Neural cell (in vitro differentiated cells): ENCODE measurements around the gene RETN. TPM values are rescaled to one million over a fixed set of nuclear protein-coding genes. Genes with fewer than 3 reads are reported as not detected.

ENCODE experiments used
- H2AFZ ChIP-seq: fragments of 200-600, 300-800 bp; sonication (generic), shearing (Covaris generic); 2 replicates; pipeline ENCODE4 v1.6.0; 2014; ENCODE audit warnings: low read depth, mild to moderate bottlenecking, antibody characterized with exemption, low read length, moderate library complexity
- H3F3A ChIP-seq: fragments of 200-600 bp; shearing (Covaris generic); 2 replicates; pipeline ENCODE4 v1.6.1; 2016; ENCODE audit warnings: mild to moderate bottlenecking, moderate library complexity, mixed read lengths, antibody characterized with exemption, low read length; ENCODE audit not compliant: insufficient read depth, poor library complexity, severe bottlenecking
- H3K27ac ChIP-seq: fragments of 200-600, 300-800 bp; sonication (generic), shearing (Covaris generic); 2 replicates; pipeline ENCODE4 v1.5.1; 2014; ENCODE audit warnings: mild to moderate bottlenecking, low read length, moderate library complexity
- H3K27me3 ChIP-seq: fragments of 300-800, 200-600 bp; sonication (generic), shearing (Covaris generic); 2 replicates; pipeline ENCODE4 v1.6.0; 2014; ENCODE audit warnings: mild to moderate bottlenecking, low read depth, low read length, moderate library complexity; ENCODE audit not compliant: insufficient read depth
- H3K36me3 ChIP-seq: fragments of 300-800, 200-600 bp; sonication (generic), shearing (Covaris generic); 2 replicates; pipeline ENCODE4 v1.5.1; 2014; ENCODE audit warnings: mild to moderate bottlenecking, antibody characterized with exemption, low read length, moderate library complexity; ENCODE audit not compliant: insufficient read depth
- H3K4me2 ChIP-seq: fragments of 300-800, 200-600 bp; sonication (generic), shearing (Covaris generic); 2 replicates; pipeline ENCODE4 v1.6.0; 2014; ENCODE audit warnings: mild to moderate bottlenecking, low read length
- H3K4me3 ChIP-seq: fragments of 300-800, 200-600 bp; sonication (generic), shearing (Covaris generic); 2 replicates; pipeline ENCODE4 v1.5.1; 2014; ENCODE audit warnings: mild to moderate bottlenecking, low read length, moderate library complexity
- H3K79me2 ChIP-seq: fragments of 200-600 bp; shearing (Covaris generic); replicated peaks from 2 replicates; pipeline ENCODE4 v1.6.0; 2014; ENCODE audit warnings: mild to moderate bottlenecking, low read length, moderate library complexity; ENCODE audit not compliant: insufficient read depth
- H3K9ac ChIP-seq: fragments of 300-800, 200-600 bp; sonication (generic), shearing (Covaris generic); 2 replicates; pipeline ENCODE4 v1.6.1; 2016; ENCODE audit warnings: mild to moderate bottlenecking, low read length, mixed read lengths
- H3K9me2 ChIP-seq: fragments of 200-600 bp; shearing (Covaris generic); 2 replicates; pipeline ENCODE4 v1.6.1; 2016; ENCODE audit warnings: mild to moderate bottlenecking, low read length, mixed read lengths; ENCODE audit not compliant: insufficient read depth
- H3K9me3 ChIP-seq: fragments of 200-600, 300-800 bp; sonication (generic), shearing (Covaris generic); 2 replicates; pipeline ENCODE4 v1.6.1; 2016; ENCODE audit warnings: mild to moderate bottlenecking, mixed run types, low read length, moderate library complexity, mixed read lengths
- H4K20me1 ChIP-seq: fragments of 200-600 bp; shearing (Covaris generic); 2 replicates; pipeline ENCODE4 v1.6.1; 2016; ENCODE audit warnings: mild to moderate bottlenecking, mixed run types; ENCODE audit not compliant: insufficient read depth
- CTCF ChIP-seq: fragments of 450-650 bp; IDR thresholded peaks from 2 replicates; pipeline ENCODE4 v1.5.1; 2014; ENCODE audit warnings: antibody characterized with exemption, mild to moderate bottlenecking, moderate library complexity; ENCODE audit not compliant: poor library complexity, severe bottlenecking
- EP300 ChIP-seq: fragments of 450-650 bp; conservative IDR thresholded peaks from 2 replicates; pipeline ENCODE4 v1.6.1; 2014; ENCODE audit warnings: antibody characterized with exemption, mild to moderate bottlenecking, moderate library complexity; ENCODE audit not compliant: poor library complexity, severe bottlenecking
- EZH2 ChIP-seq: fragments of 200-600, 300-800 bp; shearing (Covaris generic), sonication (generic); IDR thresholded peaks from 2 replicates; pipeline ENCODE4 v1.6.1; 2014; ENCODE audit warnings: antibody characterized with exemption, low read length, borderline replicate concordance, mild to moderate bottlenecking; ENCODE audit not compliant: insufficient read depth, poor library complexity, severe bottlenecking
- MXI1 ChIP-seq: fragments of 450-650 bp; conservative IDR thresholded peaks from 2 replicates; pipeline ENCODE4 v1.6.1; 2014; ENCODE audit warnings: antibody characterized with exemption, mild to moderate bottlenecking; ENCODE audit not compliant: poor library complexity, severe bottlenecking
- POLR2AphosphoS5 ChIP-seq: IDR thresholded peaks from 2 replicates; pipeline ENCODE4 v1.6.1; 2012
- RAD21 ChIP-seq: fragments of 450-650 bp; conservative IDR thresholded peaks from 2 replicates; pipeline ENCODE4 v1.6.1; 2014; ENCODE audit warnings: antibody characterized with exemption, mild to moderate bottlenecking, moderate library complexity
- REST ChIP-seq: IDR thresholded peaks from 2 replicates; pipeline ENCODE4 v1.6.1; 2012; ENCODE audit warnings: borderline replicate concordance
- SMC3 ChIP-seq: fragments of 450-650 bp; conservative IDR thresholded peaks from 2 replicates; pipeline ENCODE4 v1.6.1; 2014; ENCODE audit warnings: antibody characterized with exemption, mild to moderate bottlenecking, moderate library complexity; ENCODE audit not compliant: poor library complexity
- TAF1 ChIP-seq: IDR thresholded peaks from 2 replicates; pipeline ENCODE4 v1.6.1; 2012; ENCODE audit warnings: low read depth
- polyA plus RNA-seq: library from polyadenylated mRNA; depleted of rRNA; stranded (reverse); fragments of >200 nt; gene quantifications from 2 replicates; pipeline ENCODE4 v1.2.3, GENCODE V29; 2014

Gene RETN
- polyA plus RNA-seq, 1 donor from 2014 or later = not detected

- H3K27ac ChIP-seq = no peak overlapping the region
- no peak overlapping the region for H3K4me2 ChIP-seq
- no peak overlapping the region for H3K4me3 ChIP-seq
- no peaks in the 10 kb centered on the region for H3K9me2 ChIP-seq
- no peak overlapping the region for H2AFZ ChIP-seq
- H3K9ac ChIP-seq = no peak overlapping the region
- H3K36me3 ChIP-seq = no peaks in the 10 kb centered on the region
- no peaks in the 10 kb centered on the region for H3F3A ChIP-seq
- TF ChIP-seq EP300 = no peak
- TF ChIP-seq MXI1 = no peak
- no peak for TF ChIP-seq EZH2
- TF ChIP-seq RAD21 = no peak
- TF ChIP-seq SMC3 = no peak
- no peak for TF ChIP-seq CTCF
- TF ChIP-seq POLR2AphosphoS5 = no peak
- H3K9me3 ChIP-seq = no peaks in the 10 kb centered on the region
- H3K79me2 ChIP-seq = peaks cover 32% of the 10 kb centered on the region
- H4K20me1 ChIP-seq = no peaks in the 10 kb centered on the region
- no peaks in the 10 kb centered on the region for H3K27me3 ChIP-seq
Measured at GRCh38 chr19:7625763-7626372, 43.0 kb upstream of the RETN start.

- Histone ChIP-seq H3K9me2 (no peaks in the 10 kb centered on the region), H3K79me2 (peaks cover 33% of the 10 kb centered on the region), H3F3A (no peaks in the 10 kb centered on the region), H2AFZ (no peak overlapping the region), H3K4me3 (no peak overlapping the region), H3K27me3 (no peaks in the 10 kb centered on the region), H4K20me1 (no peaks in the 10 kb centered on the region), H3K36me3 (no peaks in the 10 kb centered on the region), H3K27ac (no peak overlapping the region), H3K4me2 (no peak overlapping the region), H3K9ac (no peak overlapping the region), H3K9me3 (no peaks in the 10 kb centered on the region)
- TF ChIP-seq CTCF (no peak), RAD21 (no peak), TAF1 (no peak), POLR2AphosphoS5 (no peak), EZH2 (no peak), SMC3 (no peak), MXI1 (no peak), REST (no peak), EP300 (no peak)
Measured at GRCh38 chr19:7627166-7627565, 41.7 kb upstream of the RETN start.
